ENCODE data around the gene WWOX. TPM values are rescaled to one million over a fixed set of nuclear protein-coding genes. Genes with fewer than 3 reads are reported as not detected.

Gene WWOX
- total and polyA plus RNA-seq, 2 of the 13 experiments (the other 11 are each of a cell fraction or from before 2014, with no cell fraction given): 9.1 to 37.4 TPM

DNA sequence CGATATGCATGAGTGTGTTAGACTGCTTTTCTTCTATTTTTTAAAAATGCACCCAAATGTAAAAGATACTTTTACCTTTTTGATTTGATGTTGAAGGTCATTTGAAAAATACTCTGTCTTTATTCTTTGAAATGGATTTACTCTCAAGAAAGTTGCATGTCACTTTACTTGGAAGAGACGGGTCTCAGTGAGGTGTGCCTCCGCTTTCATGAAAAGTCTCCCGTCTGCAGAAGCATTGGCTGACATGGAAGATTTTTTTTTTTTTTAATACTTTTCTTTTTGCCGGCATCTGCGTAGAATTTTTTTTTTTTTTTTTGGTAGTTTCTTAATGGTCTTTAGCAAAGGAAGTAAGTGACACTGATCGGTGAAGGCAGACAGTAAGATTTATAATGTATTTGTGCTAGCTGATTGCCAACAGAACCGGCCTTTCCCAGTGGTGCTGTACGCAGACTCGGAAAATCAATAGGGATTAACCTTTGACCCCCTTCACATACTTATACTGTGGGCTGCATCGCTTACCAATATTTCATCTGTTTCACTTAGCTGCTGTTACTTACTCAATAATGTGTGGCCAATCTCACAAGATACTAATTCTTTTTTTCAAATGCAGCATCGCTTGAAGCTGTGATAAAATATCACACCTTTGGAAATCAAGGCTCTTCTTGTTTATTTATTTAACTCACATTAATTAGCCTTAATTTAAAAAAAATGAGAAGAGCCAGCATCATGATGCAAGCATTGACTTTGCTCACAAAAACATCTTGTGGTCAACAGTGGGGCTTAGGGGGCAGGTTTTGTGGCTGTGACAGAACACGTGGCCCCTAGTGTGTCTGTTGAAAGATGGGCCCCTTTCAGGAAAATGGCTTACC, 383.9 kb downstream of the WWOX start (continued):
- TF ChIP-seq, protein P1, sequence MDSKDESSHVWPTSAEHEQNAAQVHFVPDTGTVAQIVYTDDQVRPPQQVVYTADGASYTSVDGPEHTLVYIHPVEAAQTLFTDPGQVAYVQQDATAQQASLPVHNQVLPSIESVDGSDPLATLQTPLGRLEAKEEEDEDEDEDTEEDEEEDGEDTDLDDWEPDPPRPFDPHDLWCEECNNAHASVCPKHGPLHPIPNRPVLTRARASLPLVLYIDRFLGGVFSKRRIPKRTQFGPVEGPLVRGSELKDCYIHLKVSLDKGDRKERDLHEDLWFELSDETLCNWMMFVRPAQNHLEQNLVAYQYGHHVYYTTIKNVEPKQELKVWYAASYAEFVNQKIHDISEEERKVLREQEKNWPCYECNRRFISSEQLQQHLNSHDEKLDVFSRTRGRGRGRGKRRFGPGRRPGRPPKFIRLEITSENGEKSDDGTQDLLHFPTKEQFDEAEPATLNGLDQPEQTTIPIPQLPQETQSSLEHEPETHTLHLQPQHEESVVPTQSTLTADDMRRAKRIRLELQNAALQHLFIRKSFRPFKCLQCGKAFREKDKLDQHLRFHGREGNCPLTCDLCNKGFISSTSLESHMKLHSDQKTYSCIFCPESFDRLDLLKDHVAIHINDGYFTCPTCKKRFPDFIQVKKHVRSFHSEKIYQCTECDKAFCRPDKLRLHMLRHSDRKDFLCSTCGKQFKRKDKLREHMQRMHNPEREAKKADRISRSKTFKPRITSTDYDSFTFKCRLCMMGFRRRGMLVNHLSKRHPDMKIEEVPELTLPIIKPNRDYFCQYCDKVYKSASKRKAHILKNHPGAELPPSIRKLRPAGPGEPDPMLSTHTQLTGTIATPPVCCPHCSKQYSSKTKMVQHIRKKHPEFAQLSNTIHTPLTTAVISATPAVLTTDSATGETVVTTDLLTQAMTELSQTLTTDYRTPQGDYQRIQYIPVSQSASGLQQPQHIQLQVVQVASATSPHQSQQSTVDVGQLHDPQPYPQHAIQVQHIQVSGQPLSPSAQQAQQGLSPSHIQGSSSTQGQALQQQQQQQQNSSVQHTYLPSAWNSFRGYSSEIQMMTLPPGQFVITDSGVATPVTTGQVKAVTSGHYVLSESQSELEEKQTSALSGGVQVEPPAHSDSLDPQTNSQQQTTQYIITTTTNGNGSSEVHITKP (CRISPR knock-in tag; IDR thresholded peaks at IDR 0.05; ENCODE audit: low read depth): no peak
- TF ChIP-seq FOXJ3 (CRISPR knock-in tag; IDR thresholded peaks at IDR 0.05; ENCODE audit: borderline replicate concordance) (peak; percentile 87), KLF9 (CRISPR knock-in tag; IDR thresholded peaks at IDR 0.05; ENCODE audit: low read depth) (no peak), ATF1 (CRISPR knock-in tag; IDR thresholded peaks at IDR 0.05) (peak; percentile 52; the same call in 1 of the 2 replicates), ZNF550 (CRISPR knock-in tag; IDR thresholded peaks at IDR 0.05; ENCODE audit: borderline replicate concordance) (no peak), ZNF598 (CRISPR knock-in tag; IDR thresholded peaks at IDR 0.05; ENCODE audit: borderline replicate concordance) (no peak), ZNF451 (CRISPR knock-in tag; IDR thresholded peaks at IDR 0.05) (no peak), DPF2 (CRISPR knock-in tag; IDR thresholded peaks at IDR 0.05; ENCODE audit: borderline replicate concordance, low read depth) (peak; percentile 93), ZNF530 (CRISPR knock-in tag; IDR thresholded peaks at IDR 0.05; ENCODE audit: low read depth) (no peak)
- TF ChIP-seq, protein P2, sequence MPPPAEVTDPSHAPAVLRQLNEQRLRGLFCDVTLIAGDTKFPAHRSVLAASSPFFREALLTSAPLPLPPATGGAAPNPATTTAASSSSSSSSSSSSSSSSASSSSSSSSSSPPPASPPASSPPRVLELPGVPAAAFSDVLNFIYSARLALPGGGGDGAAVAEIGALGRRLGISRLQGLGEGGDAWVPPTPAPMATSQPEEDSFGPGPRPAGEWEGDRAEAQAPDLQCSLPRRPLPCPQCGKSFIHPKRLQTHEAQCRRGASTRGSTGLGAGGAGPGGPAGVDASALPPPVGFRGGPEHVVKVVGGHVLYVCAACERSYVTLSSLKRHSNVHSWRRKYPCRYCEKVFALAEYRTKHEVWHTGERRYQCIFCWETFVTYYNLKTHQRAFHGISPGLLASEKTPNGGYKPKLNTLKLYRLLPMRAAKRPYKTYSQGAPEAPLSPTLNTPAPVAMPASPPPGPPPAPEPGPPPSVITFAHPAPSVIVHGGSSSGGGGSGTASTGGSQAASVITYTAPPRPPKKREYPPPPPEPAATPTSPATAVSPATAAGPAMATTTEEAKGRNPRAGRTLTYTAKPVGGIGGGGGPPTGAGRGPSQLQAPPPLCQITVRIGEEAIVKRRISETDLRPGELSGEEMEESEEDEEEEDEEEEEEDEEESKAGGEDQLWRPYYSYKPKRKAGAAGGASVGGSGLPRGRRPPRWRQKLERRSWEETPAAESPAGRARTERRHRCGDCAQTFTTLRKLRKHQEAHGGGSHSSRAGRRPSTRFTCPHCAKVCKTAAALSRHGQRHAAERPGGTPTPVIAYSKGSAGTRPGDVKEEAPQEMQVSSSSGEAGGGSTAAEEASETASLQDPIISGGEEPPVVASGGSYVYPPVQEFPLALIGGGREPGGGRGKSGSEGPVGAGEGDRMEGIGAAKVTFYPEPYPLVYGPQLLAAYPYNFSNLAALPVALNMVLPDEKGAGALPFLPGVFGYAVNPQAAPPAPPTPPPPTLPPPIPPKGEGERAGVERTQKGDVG (CRISPR knock-in tag; IDR thresholded peaks at IDR 0.05; ENCODE audit: borderline replicate concordance): no peak
- TF ChIP-seq, protein P3, sequence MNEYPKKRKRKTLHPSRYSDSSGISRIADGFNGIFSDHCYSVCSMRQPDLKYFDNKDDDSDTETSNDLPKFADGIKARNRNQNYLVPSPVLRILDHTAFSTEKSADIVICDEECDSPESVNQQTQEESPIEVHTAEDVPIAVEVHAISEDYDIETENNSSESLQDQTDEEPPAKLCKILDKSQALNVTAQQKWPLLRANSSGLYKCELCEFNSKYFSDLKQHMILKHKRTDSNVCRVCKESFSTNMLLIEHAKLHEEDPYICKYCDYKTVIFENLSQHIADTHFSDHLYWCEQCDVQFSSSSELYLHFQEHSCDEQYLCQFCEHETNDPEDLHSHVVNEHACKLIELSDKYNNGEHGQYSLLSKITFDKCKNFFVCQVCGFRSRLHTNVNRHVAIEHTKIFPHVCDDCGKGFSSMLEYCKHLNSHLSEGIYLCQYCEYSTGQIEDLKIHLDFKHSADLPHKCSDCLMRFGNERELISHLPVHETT (CRISPR knock-in tag; conservative IDR thresholded peaks at IDR 0.05): 0 out of 2 replicates have a peak, but pooled peaks have one; percentile 28
- TF ChIP-seq, protein P4, sequence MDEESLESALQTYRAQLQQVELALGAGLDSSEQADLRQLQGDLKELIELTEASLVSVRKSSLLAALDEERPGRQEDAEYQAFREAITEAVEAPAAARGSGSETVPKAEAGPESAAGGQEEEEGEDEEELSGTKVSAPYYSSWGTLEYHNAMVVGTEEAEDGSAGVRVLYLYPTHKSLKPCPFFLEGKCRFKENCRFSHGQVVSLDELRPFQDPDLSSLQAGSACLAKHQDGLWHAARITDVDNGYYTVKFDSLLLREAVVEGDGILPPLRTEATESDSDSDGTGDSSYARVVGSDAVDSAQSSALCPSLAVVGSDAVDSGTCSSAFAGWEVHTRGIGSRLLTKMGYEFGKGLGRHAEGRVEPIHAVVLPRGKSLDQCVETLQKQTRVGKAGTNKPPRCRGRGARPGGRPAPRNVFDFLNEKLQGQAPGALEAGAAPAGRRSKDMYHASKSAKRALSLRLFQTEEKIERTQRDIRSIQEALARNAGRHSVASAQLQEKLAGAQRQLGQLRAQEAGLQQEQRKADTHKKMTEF (CRISPR knock-in tag; IDR thresholded peaks at IDR 0.05): peak; percentile 86; the same call in 1 of the 2 replicates
- TF ChIP-seq, protein P5, sequence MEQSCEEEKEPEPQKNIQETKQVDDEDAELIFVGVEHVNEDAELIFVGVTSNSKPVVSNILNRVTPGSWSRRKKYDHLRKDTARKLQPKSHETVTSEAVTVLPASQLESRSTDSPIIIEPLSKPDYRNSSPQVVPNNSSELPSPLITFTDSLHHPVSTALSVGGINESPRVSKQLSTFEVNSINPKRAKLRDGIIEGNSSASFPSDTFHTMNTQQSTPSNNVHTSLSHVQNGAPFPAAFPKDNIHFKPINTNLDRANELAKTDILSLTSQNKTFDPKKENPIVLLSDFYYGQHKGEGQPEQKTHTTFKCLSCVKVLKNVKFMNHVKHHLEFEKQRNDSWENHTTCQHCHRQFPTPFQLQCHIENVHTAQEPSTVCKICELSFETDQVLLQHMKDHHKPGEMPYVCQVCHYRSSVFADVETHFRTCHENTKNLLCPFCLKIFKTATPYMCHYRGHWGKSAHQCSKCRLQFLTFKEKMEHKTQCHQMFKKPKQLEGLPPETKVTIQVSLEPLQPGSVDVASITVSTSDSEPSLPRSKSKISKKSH (CRISPR knock-in tag; IDR thresholded peaks at IDR 0.05; ENCODE audit: borderline replicate concordance): no peak
- TF ChIP-seq, protein P6, sequence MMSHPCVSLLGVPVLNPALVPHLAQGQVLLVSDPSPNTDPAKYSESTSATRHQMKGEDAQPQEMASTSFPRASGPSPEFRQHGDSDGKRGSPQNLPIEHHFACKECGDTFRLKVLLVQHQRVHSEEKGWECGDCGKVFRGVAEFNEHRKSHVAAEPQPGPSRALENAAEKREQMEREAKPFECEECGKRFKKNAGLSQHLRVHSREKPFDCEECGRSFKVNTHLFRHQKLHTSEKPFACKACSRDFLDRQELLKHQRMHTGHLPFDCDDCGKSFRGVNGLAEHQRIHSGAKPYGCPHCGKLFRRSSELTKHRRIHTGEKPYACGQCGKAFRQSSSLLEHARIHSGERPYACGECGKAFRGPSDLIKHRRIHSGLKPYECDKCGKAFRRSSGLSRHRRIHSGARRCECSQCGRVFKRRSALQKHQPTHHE (CRISPR knock-in tag; IDR thresholded peaks at IDR 0.05; ENCODE audit: borderline replicate concordance): no peak
